Thoracic aorta (tissue), 2 donors: ENCODE results near the gene SMIM41. TPM values are rescaled to one million over a fixed set of nuclear protein-coding genes. Genes with fewer than 3 reads are reported as not detected.

ENCODE experiments used
- ATAC-seq: fragments of 150-250 bp; one replicate; pipeline ENCODE4 v1.8.0; 2017; ENCODE audit warnings: low read depth; ENCODE audit not compliant: insufficient number of reproducible peaks, low FRiP score
- DNase-seq: peaks from one replicate; pipeline ENCODE4 v3.0.0-alpha.2; 2020; ENCODE audit warnings: low spot score
- H3K27ac ChIP-seq, 2 donors: fragments of 200-600 bp; sonication (generic); 1 replicate in 1 of 2; 2 replicates in 1 of 2; pipeline ENCODE4 v1.5.1; 2016; ENCODE audit warnings: mild to moderate bottlenecking in 2 of 2, moderate library complexity in 2 of 2
- H3K27me3 ChIP-seq: fragments of 200-600 bp; sonication (generic); replicated peaks from 2 replicates; pipeline ENCODE4 v1.6.0; 2016; ENCODE audit warnings: mild to moderate bottlenecking; ENCODE audit not compliant: insufficient read depth
- H3K36me3 ChIP-seq: fragments of 200-600 bp; sonication (generic); one replicate; pipeline ENCODE4 v1.5.1; 2016
- H3K4me1 ChIP-seq, 2 donors: fragments of 200-600 bp; sonication (generic); 1 replicate in 1 of 2; 2 replicates in 1 of 2; pipeline versions ENCODE4 v1.5.1 to v1.6.0; 2016; ENCODE audit warnings: low read depth in 2 of 2, mild to moderate bottlenecking in 1 of 2; ENCODE audit not compliant: control insufficient read depth in 1 of 2
- H3K4me3 ChIP-seq: fragments of 200-600 bp; sonication (generic); 2 replicates; pipeline ENCODE4 v1.5.1; 2016; ENCODE audit warnings: mild to moderate bottlenecking
- H3K9me3 ChIP-seq: fragments of 200-600 bp; sonication (generic); 2 replicates; pipeline ENCODE4 v1.5.1; 2016
- total RNA-seq, 2 donors: library from RNA; depleted of rRNA; stranded (reverse); fragments of >200 nt; gene quantifications; one replicate each; pipeline versions ENCODE4 v1.1.0 to v1.2.3, GENCODE V29; 2016
- TF ChIP-seq, protein P1 (sequence below): fragments of 200-600 bp; sonication (generic); IDR thresholded peaks from one replicate; pipeline ENCODE4 v1.5.1; 2019; ENCODE audit warnings: antibody characterized with exemption

SMIM41 gene
- total RNA-seq, 2 donors from 2014 or later = 1.8 TPM; not detected in 1

DNA sequence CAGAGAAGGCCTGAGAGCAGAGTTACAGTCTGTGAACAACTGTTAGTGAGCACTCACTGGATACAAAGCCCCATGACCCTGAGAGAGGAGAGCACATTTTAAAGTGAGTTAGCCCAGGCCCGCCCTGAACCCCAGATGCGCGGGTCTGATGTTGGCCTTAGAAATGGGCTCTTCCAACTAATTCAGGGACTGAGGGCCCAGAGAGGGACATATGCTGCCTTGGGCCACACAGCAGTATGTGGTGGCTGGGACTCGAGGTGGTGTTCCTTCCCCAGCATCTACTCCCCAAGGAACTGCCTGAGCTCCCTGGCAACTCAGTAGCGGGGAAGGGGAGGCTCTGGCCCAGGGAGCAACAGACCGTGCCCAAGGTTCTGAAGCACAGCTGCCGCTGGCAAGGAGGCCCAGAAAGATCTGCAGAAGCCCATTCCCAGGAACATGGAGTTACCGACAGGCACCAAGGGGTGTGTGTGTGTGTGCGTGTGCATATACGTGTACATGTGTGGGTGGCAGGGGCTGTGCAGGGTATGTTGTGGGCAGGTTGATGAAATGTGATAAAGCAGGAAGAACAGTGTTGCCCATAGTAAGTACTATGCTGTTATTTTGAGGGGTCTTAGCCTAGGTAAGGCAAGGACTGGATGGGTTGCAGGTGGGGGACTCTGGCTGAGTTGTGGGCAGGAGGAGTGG, 71.8 kb downstream of the SMIM41 start:
- DNase-seq (no peak), ATAC-seq (no peak)
- Histone ChIP-seq H3K4me1 (peaks cover 14 to 46% of the 10 kb centered on the region in 2 donors), H3K27me3 (no peaks in the 10 kb centered on the region), H3K36me3 (no peaks in the 10 kb centered on the region), H3K27ac (peak overlapping the region in 1 of 2 donors; percentile 3), H3K4me3 (no peak overlapping the region), H3K9me3 (no peaks in the 10 kb centered on the region)
- TF ChIP-seq, protein P1, sequence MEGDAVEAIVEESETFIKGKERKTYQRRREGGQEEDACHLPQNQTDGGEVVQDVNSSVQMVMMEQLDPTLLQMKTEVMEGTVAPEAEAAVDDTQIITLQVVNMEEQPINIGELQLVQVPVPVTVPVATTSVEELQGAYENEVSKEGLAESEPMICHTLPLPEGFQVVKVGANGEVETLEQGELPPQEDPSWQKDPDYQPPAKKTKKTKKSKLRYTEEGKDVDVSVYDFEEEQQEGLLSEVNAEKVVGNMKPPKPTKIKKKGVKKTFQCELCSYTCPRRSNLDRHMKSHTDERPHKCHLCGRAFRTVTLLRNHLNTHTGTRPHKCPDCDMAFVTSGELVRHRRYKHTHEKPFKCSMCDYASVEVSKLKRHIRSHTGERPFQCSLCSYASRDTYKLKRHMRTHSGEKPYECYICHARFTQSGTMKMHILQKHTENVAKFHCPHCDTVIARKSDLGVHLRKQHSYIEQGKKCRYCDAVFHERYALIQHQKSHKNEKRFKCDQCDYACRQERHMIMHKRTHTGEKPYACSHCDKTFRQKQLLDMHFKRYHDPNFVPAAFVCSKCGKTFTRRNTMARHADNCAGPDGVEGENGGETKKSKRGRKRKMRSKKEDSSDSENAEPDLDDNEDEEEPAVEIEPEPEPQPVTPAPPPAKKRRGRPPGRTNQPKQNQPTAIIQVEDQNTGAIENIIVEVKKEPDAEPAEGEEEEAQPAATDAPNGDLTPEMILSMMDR = no peak

DNA sequence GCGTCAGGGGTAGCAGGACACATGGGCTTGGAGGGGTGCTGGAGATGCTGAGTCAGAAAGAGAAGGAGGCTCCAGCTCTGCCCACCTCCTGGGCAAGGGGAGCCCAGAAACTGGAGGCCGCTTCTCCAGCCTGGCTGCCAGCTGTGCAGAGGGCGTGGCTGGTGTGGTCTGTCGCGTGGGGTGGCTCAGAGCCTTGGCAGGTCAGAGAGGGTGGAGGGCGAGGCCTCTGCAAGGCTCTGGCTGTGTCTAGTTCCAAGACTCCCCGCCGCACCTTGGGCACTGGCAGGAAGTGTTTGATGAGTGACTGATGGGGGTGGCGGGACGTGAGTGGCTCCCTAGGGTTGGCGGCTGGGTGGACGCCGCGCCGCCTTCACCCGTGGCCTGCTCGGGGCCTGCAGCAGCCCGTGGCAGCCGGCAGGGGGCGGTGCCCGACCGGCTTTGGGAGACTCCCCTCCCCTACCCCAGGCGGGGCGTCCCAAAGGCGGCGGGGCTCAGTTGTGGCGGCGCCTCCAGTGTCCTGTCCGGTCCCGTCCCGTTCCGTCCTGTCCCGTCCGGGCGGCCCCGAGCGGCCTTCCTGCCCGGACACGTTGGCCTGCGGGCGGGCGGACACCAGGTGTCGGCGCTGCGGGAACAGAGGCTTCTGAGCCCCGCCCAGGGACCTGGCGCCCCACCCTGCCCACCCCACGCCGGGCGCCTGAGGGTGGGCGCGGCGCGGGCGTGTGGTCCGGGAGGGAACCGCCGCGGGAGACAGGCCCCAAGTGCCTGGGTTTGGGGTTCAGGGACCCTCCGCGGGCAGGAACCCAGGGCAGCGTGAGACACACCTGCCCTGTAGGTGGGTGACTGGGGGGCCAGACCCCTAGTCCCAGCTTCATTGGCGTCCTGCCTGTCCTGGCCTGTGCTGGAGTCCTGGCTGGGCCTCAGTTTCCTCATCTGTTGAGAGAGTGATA, 72.6 kb downstream of the SMIM41 start:
- Histone ChIP-seq H3K4me1 (peaks cover 14 to 38% of the 10 kb centered on the region in 2 donors), H3K4me3 (peak overlapping the region; percentile 69), H3K9me3 (no peaks in the 10 kb centered on the region), H3K27me3 (no peaks in the 10 kb centered on the region), H3K36me3 (no peaks in the 10 kb centered on the region), H3K27ac (peak overlapping the region in 1 of 2 donors; percentile 3)
- peak; percentile 25 for ATAC-seq
- TF ChIP-seq, protein P1 = peak; percentile 96
- no peak for DNase-seq

DNA sequence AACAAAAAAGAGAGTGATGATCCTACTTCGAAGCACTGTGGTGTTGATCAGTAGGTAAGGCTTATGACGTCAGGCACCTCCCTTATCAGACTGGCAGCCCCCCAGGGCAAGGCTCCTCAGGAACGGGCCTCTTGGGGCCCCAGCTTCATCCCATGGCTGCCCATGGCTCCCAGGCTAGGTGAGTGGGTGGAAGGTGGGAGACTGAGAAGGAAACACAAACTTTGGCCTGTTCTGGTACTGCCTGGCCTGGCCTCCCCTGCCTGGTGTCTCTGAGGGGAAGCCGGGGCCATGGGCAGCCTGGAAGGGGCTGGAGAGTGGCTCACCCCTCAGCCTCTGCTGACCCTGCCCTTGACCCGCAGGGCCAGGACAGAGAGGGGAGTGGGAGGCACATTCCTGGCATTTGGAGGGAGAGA, 73.4 kb downstream of the SMIM41 start:
- Histone ChIP-seq H3K36me3 (no peaks in the 10 kb centered on the region), H3K27me3 (no peaks in the 10 kb centered on the region), H3K9me3 (no peaks in the 10 kb centered on the region), H3K4me3 (no peak overlapping the region), H3K4me1 (peaks cover 9 to 30% of the 10 kb centered on the region in 2 donors), H3K27ac (no peak overlapping the region)
- no peak for ATAC-seq
- DNase-seq = no peak
- TF ChIP-seq, protein P1 = no peak

DNA sequence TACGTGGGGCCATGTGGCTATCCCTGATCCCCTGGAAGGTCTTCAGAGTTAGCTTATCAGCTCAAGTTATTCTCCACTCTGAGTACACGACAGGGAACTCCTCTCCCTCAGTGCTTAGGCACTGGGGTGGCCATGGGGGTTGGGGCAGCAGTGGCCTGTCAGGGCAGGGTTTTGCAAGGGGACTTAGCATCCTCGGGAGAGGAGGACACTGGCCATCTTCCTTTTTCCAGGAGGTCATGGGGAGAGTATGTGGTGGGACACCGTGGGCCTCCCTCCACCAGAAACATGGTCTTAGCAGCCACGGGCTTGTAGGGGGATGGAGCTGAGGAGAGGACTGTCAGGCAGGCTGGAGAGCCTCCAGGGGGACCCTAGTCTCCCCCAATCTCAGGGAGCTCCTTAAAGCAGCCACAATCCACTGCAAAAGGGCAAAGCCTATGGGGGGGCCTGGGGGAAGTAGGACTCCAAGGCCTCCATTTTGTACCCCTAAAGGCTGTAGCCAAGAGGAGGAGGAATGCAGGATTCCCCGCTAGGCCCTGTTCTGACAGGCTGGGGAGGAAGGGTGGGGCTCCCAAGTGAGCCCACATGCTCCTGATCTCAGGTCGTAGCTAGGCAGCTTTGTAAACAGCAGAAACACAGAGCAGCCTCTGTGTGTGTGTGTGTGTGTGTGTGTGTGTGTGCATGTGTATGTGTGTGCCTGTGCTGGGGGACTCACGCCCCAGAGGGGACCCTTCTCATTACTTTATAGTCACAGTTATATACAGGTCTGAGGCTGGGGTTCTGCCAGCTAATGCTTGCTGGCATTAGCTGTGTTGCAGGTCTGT, 75.8 kb downstream of the SMIM41 start:
- no peak for ATAC-seq
- H3K36me3 ChIP-seq = no peaks in the 10 kb centered on the region
- no peaks in the 10 kb centered on the region for H3K9me3 ChIP-seq
- no peak overlapping the region for H3K4me3 ChIP-seq
- H3K27ac ChIP-seq = no peak overlapping the region
- TF ChIP-seq, protein P1 = no peak
- no peak for DNase-seq
- no peaks in the 10 kb centered on the region for H3K27me3 ChIP-seq
- H3K4me1 ChIP-seq = peaks cover 4 to 8% of the 10 kb centered on the region in 2 donors
